Breast epithelium (tissue), 4 donors: Measurements from ENCODE around the gene NEK11. TPM values are rescaled to one million over a fixed set of nuclear protein-coding genes. Genes with fewer than 3 reads are reported as not detected.

Source experiments
- DNase-seq, 2 donors: peaks; one replicate each; pipeline ENCODE4 v3.0.0-alpha.2; 2019; ENCODE audit warnings: low spot score in 2 of 2
- H3K27ac ChIP-seq, 2 donors: fragments of 200-600 bp; sonication (generic) in 1 of 2; one replicate each; pipeline ENCODE4 v1.5.1; 2016 to 2019; ENCODE audit warnings: mild to moderate bottlenecking in 1 of 2
- H3K27me3 ChIP-seq, 2 donors: fragments of 200-600 bp; sonication (generic) in 1 of 2; one replicate each; pipeline versions ENCODE4 v1.5.1 to v1.6.0; 2017 to 2019; ENCODE audit warnings: control low read depth in 1 of 2, mild to moderate bottlenecking in 1 of 2
- H3K36me3 ChIP-seq: fragments of 200-600 bp; one replicate; pipeline ENCODE4 v1.5.1; 2019
- H3K4me1 ChIP-seq, 2 donors: fragments of 200-600 bp; sonication (generic); one replicate each; pipeline ENCODE4 v1.5.1; 2016 to 2019; ENCODE audit warnings: control low read depth in 1 of 2
- H3K4me3 ChIP-seq, 3 donors: fragments of 200-600 bp; sonication (generic); 1 replicate in 2 of 3; 2 replicates in 1 of 3; pipeline ENCODE4 v1.5.1; 2016 to 2019; ENCODE audit warnings: mild to moderate bottlenecking in 3 of 3, moderate library complexity in 2 of 3
- H3K9me3 ChIP-seq, 2 donors: fragments of 200-600 bp; sonication (generic) in 1 of 2; one replicate each; pipeline ENCODE4 v1.5.1; 2016 to 2019; ENCODE audit warnings: control low read depth in 1 of 2
- CTCF ChIP-seq, 3 donors: fragments of 450-650 bp; IDR thresholded peaks; one replicate each; pipeline ENCODE4 v1.5.1; 2016 to 2017; ENCODE audit warnings: antibody characterized with exemption in 3 of 3, mild to moderate bottlenecking in 3 of 3, moderate library complexity in 3 of 3
- POLR2A ChIP-seq: fragments of 450-650 bp; IDR thresholded peaks from one replicate; pipeline ENCODE4 v1.6.1; 2016; ENCODE audit warnings: antibody characterized with exemption, mild to moderate bottlenecking, moderate library complexity
- POLR2AphosphoS5 ChIP-seq, 3 donors: sonication (generic); formaldehyde crosslinking; IDR thresholded peaks; one replicate each; pipeline ENCODE4 v1.6.1; 2017; ENCODE audit warnings: antibody characterized with exemption in 3 of 3
- intact Hi-C: fragments of 100-400 bp; cut with DNase I; formaldehyde crosslinking; loops from one replicate; pipeline ENCODE4 v1.15.1; 2023; ENCODE audit warnings: low total_unique reads
- total RNA-seq, 3 donors: library from RNA; depleted of rRNA; stranded (reverse); fragments of >200 nt; gene quantifications; one replicate each; pipeline ENCODE4 v1.1.0, GENCODE V29; 2016

NEK11 gene
- 10 to 100 TPM in 2 of 3 donors, 1 to 10 TPM in 1; 7.4 to 18.3 (median 16.4) TPM for total RNA-seq

- Histone ChIP-seq H3K4me3 (peak within 1 kb of the TSS; percentile 63 to 94 (median 64)), H3K27me3 (no peaks in the 10 kb centered on the region), H3K36me3 (no peaks in the 10 kb centered on the region), H3K4me1 (peaks cover 0 to 2% of the 10 kb centered on the region in 2 donors), H3K9me3 (no peaks in the 10 kb centered on the region), H3K27ac (peak within 1 kb of the TSS; percentile 89 to 94)
- TF ChIP-seq POLR2AphosphoS5 (IDR thresholded peaks at IDR 0.05), result peak; percentile 57 to 87 (median 60)
- no peak for TF ChIP-seq CTCF (IDR thresholded peaks at IDR 0.05)
- peak; percentile 82 to 91 for DNase-seq
- intact Hi-C loops, result no loop called here
Observed at GRCh38 chr3:131026321-131027151, at the start of gene NEK11, which contains the start of gene ASTE1. NEK11 (plus strand) TSS chr3:131026877; CDS start chr3:131029709, 2,832 bp downstream. ASTE1 (minus strand) TSS chr3:131026825; CDS start chr3:131025306, 1,519 bp downstream.

- TF ChIP-seq POLR2A, result no peak
- no peak for TF ChIP-seq POLR2AphosphoS5 (IDR thresholded peaks at IDR 0.05)
- TF ChIP-seq CTCF (IDR thresholded peaks at IDR 0.05), result no peak
- H3K4me1 ChIP-seq, result no peaks in the 10 kb centered on the region
- H3K9me3 ChIP-seq, result no peaks in the 10 kb centered on the region
- intact Hi-C loops, result no loop called here
- H3K27ac ChIP-seq, result no peak overlapping the region
- no peaks in the 10 kb centered on the region for H3K27me3 ChIP-seq
- no peak overlapping the region for H3K4me3 ChIP-seq
- DNase-seq, result no peak
- no peaks in the 10 kb centered on the region for H3K36me3 ChIP-seq
Observed at GRCh38 chr3:130979117-130979516, 47.6 kb upstream of the NEK11 start.

GRCh38 chr3:130981469-130981868, 45.2 kb upstream of the NEK11 start:
- TF ChIP-seq POLR2A, result no peak
- TF ChIP-seq CTCF (IDR thresholded peaks at IDR 0.05), result no peak
- TF ChIP-seq POLR2AphosphoS5 (IDR thresholded peaks at IDR 0.05), result no peak

GRCh38 chr3:130990282-130990681, 36.4 kb upstream of the NEK11 start:
- Histone ChIP-seq H3K36me3 (no peaks in the 10 kb centered on the region), H3K4me1 (no peaks in the 10 kb centered on the region), H3K27me3 (no peaks in the 10 kb centered on the region), H3K27ac (no peak overlapping the region), H3K4me3 (no peak overlapping the region), H3K9me3 (no peaks in the 10 kb centered on the region)
- DNase-seq, result no peak
- intact Hi-C loops, result no loop called here
- TF ChIP-seq POLR2A, result no peak
- TF ChIP-seq CTCF (IDR thresholded peaks at IDR 0.05), result no peak
- TF ChIP-seq POLR2AphosphoS5 (IDR thresholded peaks at IDR 0.05), result no peak

More at GRCh38 chr3:130981469-130981868, 45.2 kb upstream of the NEK11 start:
- intact Hi-C loops, result no loop called here
- H3K27ac ChIP-seq, result no peak overlapping the region
- H3K27me3 ChIP-seq, result no peaks in the 10 kb centered on the region
- H3K9me3 ChIP-seq, result no peaks in the 10 kb centered on the region
- no peaks in the 10 kb centered on the region for H3K4me1 ChIP-seq
- DNase-seq, result no peak
- no peaks in the 10 kb centered on the region for H3K36me3 ChIP-seq
- H3K4me3 ChIP-seq, result no peak overlapping the region

GRCh38 chr3:130991126-130991525, 35.6 kb upstream of the NEK11 start:
- no peaks in the 10 kb centered on the region for H3K36me3 ChIP-seq
- no peaks in the 10 kb centered on the region for H3K27me3 ChIP-seq
- H3K9me3 ChIP-seq, result no peaks in the 10 kb centered on the region
- no peaks in the 10 kb centered on the region for H3K4me1 ChIP-seq
- no peak for DNase-seq
- intact Hi-C loops, result no loop called here
- no peak overlapping the region for H3K4me3 ChIP-seq
- no peak overlapping the region for H3K27ac ChIP-seq
- TF ChIP-seq POLR2AphosphoS5 (IDR thresholded peaks at IDR 0.05) (no peak), CTCF (IDR thresholded peaks at IDR 0.05) (no peak), POLR2A (no peak)
